ENCODE data around the gene RARA.

GRCh38 chr17:40329839-40330794, 21.1 kb downstream of the RARA start:
- TF ChIP-seq POLR2A (IDR thresholded peaks at IDR 0.05; ENCODE audit: low read depth, low read length) (no peak), POLR2AphosphoS5 (IDR thresholded peaks at IDR 0.05; ENCODE audit: low read depth, low read length) (no peak), TAF1 (IDR thresholded peaks at IDR 0.05; ENCODE audit: borderline replicate concordance, low read depth, low read length) (no peak)
